ENCODE results near the gene RNF212. TPM values are rescaled to one million over a fixed set of nuclear protein-coding genes. Genes with fewer than 3 reads are reported as not detected.

The RNF212 gene
- total RNA-seq, 4 donors from 2014 or later: 3.7 to 16.1 (median 7.3) TPM

GRCh38 chr4:1133033-1133432, 19.7 kb upstream of the RNF212 start:
- no peak for TF ChIP-seq CTCF (IDR thresholded peaks at IDR 0.05; ENCODE audit: low read depth)

- TF ChIP-seq CTCF (IDR thresholded peaks at IDR 0.05; ENCODE audit: low read depth): no peak
Measured at GRCh38 chr4:1130316-1131186, 17.2 kb upstream of the RNF212 start.

GRCh38 chr4:1126506-1126905, 13.1 kb upstream of the RNF212 start:
- TF ChIP-seq CTCF (IDR thresholded peaks at IDR 0.05; ENCODE audit: low read depth): no peak

GRCh38 chr4:1124818-1125217, 11.5 kb upstream of the RNF212 start:
- TF ChIP-seq CTCF (IDR thresholded peaks at IDR 0.05; ENCODE audit: low read depth): no peak

- no peak for TF ChIP-seq CTCF (IDR thresholded peaks at IDR 0.05; ENCODE audit: low read depth)
Measured at GRCh38 chr4:1122505-1122904, 9.1 kb upstream of the RNF212 start.

- no peak for TF ChIP-seq CTCF (IDR thresholded peaks at IDR 0.05; ENCODE audit: low read depth)
Measured at GRCh38 chr4:1116838-1117237, 3.5 kb upstream of the RNF212 start.

- no peak for TF ChIP-seq CTCF (IDR thresholded peaks at IDR 0.05; ENCODE audit: low read depth)
Measured at GRCh38 chr4:1115528-1116293, 2.3 kb upstream of the RNF212 start.
